K562 (cell line): ENCODE measurements around the gene PCMTD2. TPM values are rescaled to one million over a fixed set of nuclear protein-coding genes. Genes with fewer than 3 reads are reported as not detected.

Experiments
- CHCHD3 ChIP-seq: fragments of 250-450 bp; sonication (Bioruptor Pico); IDR thresholded peaks from 2 replicates; pipeline ENCODE4 v2.1.2; 2022; ENCODE audit warnings: mild to moderate bottlenecking
- HSF4 ChIP-seq: fragments of 250-450 bp; sonication (Bioruptor Pico); IDR thresholded peaks from 2 replicates; pipeline ENCODE4 v2.1.2; 2022; ENCODE audit warnings: mild to moderate bottlenecking, moderate library complexity, borderline replicate concordance
- NCOR1 ChIP-seq: fragments of 450-650 bp; IDR thresholded peaks from 2 replicates; pipeline ENCODE4 v1.6.1; 2016; ENCODE audit warnings: mild to moderate bottlenecking, moderate library complexity
- ZBTB40 ChIP-seq, 2 experiments: fragments of 450-650 bp in 1 of 2; sonication (generic) in 1 of 2; formaldehyde crosslinking in 1 of 2; IDR thresholded peaks; 2 replicates each; pipeline versions ENCODE4 v1.7.1 to v1.9.0; 2016 to 2022; ENCODE audit warnings: inconsistent platforms in 1 of 2, mild to moderate bottlenecking in 1 of 2, missing genetic modification reagents in 1 of 2
- polyA plus RNA-seq, 8 experiments: library from polyadenylated mRNA; depleted of rRNA in 4 of 8; stranded (reverse) in 5 of 8; unstranded in 3 of 8; fragments of >200 nt; fragmentation: Nextera tagmentation in 2 of 8; fragmentation: Illumina TruSeq in 1 of 8; extraction: Ambion mirVana in 2 of 8; extraction: Trizol in 1 of 8; gene quantifications; 2 replicates each; pipeline versions ENCODE4 v1.2.1 to v1.2.3, GENCODE V29; 2011 to 2014; ENCODE audit warnings: inconsistent platforms in 1 of 8, missing spikeins in 1 of 8
- total RNA-seq, 7 experiments: library from RNA; depleted of rRNA in 6 of 7; stranded (reverse); fragments of >200 nt in 6 of 7; fragmentation: Illumina TruSeq in 2 of 7; extraction: Trizol in 2 of 7; gene quantifications; 2 replicates each; pipeline versions ENCODE4 v1.2.1 to v1.2.3, GENCODE V29; 2011 to 2021; ENCODE audit warnings: low replicate concordance in 1 of 7

Gene PCMTD2
- total and polyA plus RNA-seq, 9 of the 15 experiments (the other 6 are each of a cell fraction or from before 2014, with no cell fraction given), result 11.3 to 49.3 (median 28.4) TPM

GRCh38 chr20:64245746-64246595 lies 9.6 kb upstream of the PCMTD2 start (continued):
- TF ChIP-seq ZBTB40 (IDR thresholded peaks at IDR 0.05) (no peak), ZBTB40 (CRISPR knock-in tag; IDR thresholded peaks at IDR 0.05) (no peak), NCOR1 (no peak), CHCHD3 (CRISPR knock-in tag) (no peak), HSF4 (CRISPR knock-in tag) (no peak)
